ENCODE measurements around the gene GAGE12J. TPM values are rescaled to one million over a fixed set of nuclear protein-coding genes. Genes with fewer than 3 reads are reported as not detected.
"Not testable (repeated sequence)": the region's sequence is repeated elsewhere in the genome, so short reads cannot be mapped to it uniquely, and the experiment has no call there.

Gene GAGE12J
- total RNA-seq, 1 donor from 2014 or later = not detected

- Mint-ChIP-seq H3K36me3 (ENCODE audit: low read depth) (peaks cover 9% of the 10 kb centered on the region), H3K27me3 (ENCODE audit: low read depth) (no peaks in the 10 kb centered on the region), H3K27ac (no peak overlapping the region), H3K4me3 (ENCODE audit: low read depth) (no peak overlapping the region), H3K4me1 (ENCODE audit: low read depth) (peaks cover 30% of the 10 kb centered on the region), H3K9me3 (no peaks in the 10 kb centered on the region)
- peak; percentile 38 for DNase-seq (ENCODE audit: low spot score)
- intact Hi-C loops (cut with micrococcal nuclease) = no loop called here
Observed at GRCh38 chrX:49291615-49292337, 30.1 kb upstream of the GAGE12J start.

GRCh38 chrX:49292400-49293362, 29.2 kb upstream of the GAGE12J start:
- intact Hi-C loops (cut with micrococcal nuclease) = no loop called here
- Mint-ChIP-seq H3K36me3 (ENCODE audit: low read depth) (peaks cover 2% of the 10 kb centered on the region), H3K9me3 (no peaks in the 10 kb centered on the region), H3K4me3 (ENCODE audit: low read depth) (no peak overlapping the region), H3K27me3 (ENCODE audit: low read depth) (no peaks in the 10 kb centered on the region), H3K4me1 (ENCODE audit: low read depth) (peaks cover 23% of the 10 kb centered on the region), H3K27ac (no peak overlapping the region)
- DNase-seq (ENCODE audit: low spot score) = no peak

- H3K9me3 Mint-ChIP-seq; H3K27me3 Mint-ChIP-seq (ENCODE audit: low read depth); intact Hi-C loops (cut with micrococcal nuclease); DNase-seq (ENCODE audit: low spot score); H3K4me1 Mint-ChIP-seq (ENCODE audit: low read depth); H3K36me3 Mint-ChIP-seq (ENCODE audit: low read depth); H3K27ac Mint-ChIP-seq; H3K4me3 Mint-ChIP-seq (ENCODE audit: low read depth): not testable (repeated sequence)
Observed at GRCh38 chrX:49299293-49299692, 22.5 kb upstream of the GAGE12J start.

GRCh38 chrX:49300703-49301102, 21.1 kb upstream of the GAGE12J start:
- no peak overlapping the region for H3K4me3 Mint-ChIP-seq (ENCODE audit: low read depth)
- no peaks in the 10 kb centered on the region for H3K36me3 Mint-ChIP-seq (ENCODE audit: low read depth)
- H3K27ac Mint-ChIP-seq = no peak overlapping the region
- no peak for DNase-seq (ENCODE audit: low spot score)
- H3K27me3 Mint-ChIP-seq (ENCODE audit: low read depth) = peaks cover under 1% of the 10 kb centered on the region
- H3K4me1 Mint-ChIP-seq (ENCODE audit: low read depth) = peaks cover 4% of the 10 kb centered on the region
- intact Hi-C loops (cut with micrococcal nuclease) = no loop called here
- no peaks in the 10 kb centered on the region for H3K9me3 Mint-ChIP-seq

- H3K4me3 Mint-ChIP-seq (ENCODE audit: low read depth) = no peak within 1 kb of the TSS
- peaks cover 5% of the 10 kb centered on the region for H3K27me3 Mint-ChIP-seq (ENCODE audit: low read depth)
- no peak for DNase-seq (ENCODE audit: low spot score)
- no peak within 1 kb of the TSS for H3K27ac Mint-ChIP-seq
- intact Hi-C loops (cut with micrococcal nuclease) = no loop called here
- no peaks in the 10 kb centered on the region for H3K9me3 Mint-ChIP-seq
- no peaks in the 10 kb centered on the region for H3K36me3 Mint-ChIP-seq (ENCODE audit: low read depth)
- no peaks in the 10 kb centered on the region for H3K4me1 Mint-ChIP-seq (ENCODE audit: low read depth)
Observed at GRCh38 chrX:49303346-49303745, 18.5 kb upstream of the GAGE12J start, which contains the start of gene GAGE10. TSS of gene GAGE10 (plus strand) at chrX:49303646. CDS start at chrX:49304860, 1,214 bp downstream.

- peaks cover 15% of the 10 kb centered on the region for H3K4me1 Mint-ChIP-seq (ENCODE audit: low read depth)
- H3K36me3 Mint-ChIP-seq (ENCODE audit: low read depth); H3K27me3 Mint-ChIP-seq (ENCODE audit: low read depth); H3K4me3 Mint-ChIP-seq (ENCODE audit: low read depth); H3K27ac Mint-ChIP-seq; intact Hi-C loops (cut with micrococcal nuclease); DNase-seq (ENCODE audit: low spot score); H3K9me3 Mint-ChIP-seq: not testable (repeated sequence)
Observed at GRCh38 chrX:49307775-49308174, 14.1 kb upstream of the GAGE12J start.

GRCh38 chrX:49308604-49309269, 13.1 kb upstream of the GAGE12J start:
- Mint-ChIP-seq H3K27me3 (ENCODE audit: low read depth) (peaks cover 5% of the 10 kb centered on the region), H3K27ac (peak overlapping the region; percentile 76), H3K4me1 (ENCODE audit: low read depth) (peaks cover 15% of the 10 kb centered on the region), H3K4me3 (ENCODE audit: low read depth) (peak overlapping the region; percentile 79), H3K36me3 (ENCODE audit: low read depth) (no peaks in the 10 kb centered on the region), H3K9me3 (no peaks in the 10 kb centered on the region)
- intact Hi-C loops (cut with micrococcal nuclease) = no loop called here
- no peak for DNase-seq (ENCODE audit: low spot score)

GRCh38 chrX:49309401-49309981, 12.3 kb upstream of the GAGE12J start:
- Mint-ChIP-seq H3K36me3 (ENCODE audit: low read depth) (no peaks in the 10 kb centered on the region), H3K27me3 (ENCODE audit: low read depth) (peaks cover 5% of the 10 kb centered on the region), H3K27ac (peak overlapping the region; percentile 76), H3K4me1 (ENCODE audit: low read depth) (peaks cover 15% of the 10 kb centered on the region), H3K4me3 (ENCODE audit: low read depth) (peak overlapping the region; percentile 79), H3K9me3 (no peaks in the 10 kb centered on the region)
- intact Hi-C loops (cut with micrococcal nuclease) = no loop called here
- no peak for DNase-seq (ENCODE audit: low spot score)

- intact Hi-C loops (cut with micrococcal nuclease) = no loop called here
- peaks cover 15% of the 10 kb centered on the region for H3K4me1 Mint-ChIP-seq (ENCODE audit: low read depth)
- no peak for DNase-seq (ENCODE audit: low spot score)
- no peaks in the 10 kb centered on the region for H3K36me3 Mint-ChIP-seq (ENCODE audit: low read depth)
- no peak overlapping the region for H3K27ac Mint-ChIP-seq
- no peaks in the 10 kb centered on the region for H3K9me3 Mint-ChIP-seq
- peaks cover 5% of the 10 kb centered on the region for H3K27me3 Mint-ChIP-seq (ENCODE audit: low read depth)
- H3K4me3 Mint-ChIP-seq (ENCODE audit: low read depth) = no peak overlapping the region
Observed at GRCh38 chrX:49310371-49310770, 11.5 kb upstream of the GAGE12J start.

GRCh38 chrX:49312176-49312575, 9.7 kb upstream of the GAGE12J start:
- Mint-ChIP-seq H3K4me1 (ENCODE audit: low read depth) (peaks cover 15% of the 10 kb centered on the region), H3K27ac (no peak overlapping the region), H3K4me3 (ENCODE audit: low read depth) (no peak overlapping the region), H3K36me3 (ENCODE audit: low read depth) (no peaks in the 10 kb centered on the region), H3K9me3 (no peaks in the 10 kb centered on the region), H3K27me3 (ENCODE audit: low read depth) (peaks cover 1% of the 10 kb centered on the region)
- intact Hi-C loops (cut with micrococcal nuclease) = no loop called here
- no peak for DNase-seq (ENCODE audit: low spot score)

GRCh38 chrX:49316085-49316484, 5.8 kb upstream of the GAGE12J start:
- DNase-seq (ENCODE audit: low spot score) = no peak
- Mint-ChIP-seq H3K9me3 (no peaks in the 10 kb centered on the region), H3K27ac (no peak overlapping the region), H3K4me1 (ENCODE audit: low read depth) (no peaks in the 10 kb centered on the region), H3K27me3 (ENCODE audit: low read depth) (no peaks in the 10 kb centered on the region), H3K4me3 (ENCODE audit: low read depth) (no peak overlapping the region), H3K36me3 (ENCODE audit: low read depth) (no peaks in the 10 kb centered on the region)
- intact Hi-C loops (cut with micrococcal nuclease) = no loop called here

GRCh38 chrX:49322266-49322665, 429 bp downstream of the GAGE12J start:
- H3K4me3 Mint-ChIP-seq (ENCODE audit: low read depth); H3K4me1 Mint-ChIP-seq (ENCODE audit: low read depth); H3K9me3 Mint-ChIP-seq; H3K27me3 Mint-ChIP-seq (ENCODE audit: low read depth); H3K27ac Mint-ChIP-seq; DNase-seq (ENCODE audit: low spot score); H3K36me3 Mint-ChIP-seq (ENCODE audit: low read depth); intact Hi-C loops (cut with micrococcal nuclease): not testable (repeated sequence)

All from activated T-helper 2 cell treated with anti-CD3 and anti-CD28 coated beads, Interferon-gamma antibody, Interleukin-2, Interleukin-4, amounts not matched to agents 10 μg/mL and 5 μg/mL and 100 μg/mL, durations not matched to agents 14 hours and 24 hours and 36 hours (primary cell).